Myometrial cell (primary cell): ENCODE results near the gene FOXO6. TPM values are rescaled to one million over a fixed set of nuclear protein-coding genes. Genes with fewer than 3 reads are reported as not detected.

Experiments used
- total RNA-seq: library from RNA; depleted of rRNA; stranded (reverse); fragments of >200 nt; gene quantifications from 2 replicates; pipeline ENCODE4 v1.2.3, GENCODE V29; 2015

FOXO6 gene
- not detected in 2 replicates for total RNA-seq

GRCh38 chr1:41360786-41361494, at the start of gene FOXO6:
FOXO6 (plus strand) TSS chr1:41361434.

Other genes with a start within 250 kb of the FOXO6 start
- gene SCMH1, start 119.1 kb upstream of the FOXO6 start, total RNA-seq, result 24.8 and 28.2 TPM in 2 replicates
- gene EDN2, start 123.2 kb downstream of the FOXO6 start, total RNA-seq, result not detected in 2 replicates